ENCODE results near the gene ZNF708. TPM values are rescaled to one million over a fixed set of nuclear protein-coding genes. Genes with fewer than 3 reads are reported as not detected.

The ZNF708 gene
- total RNA-seq, 1 donor from 2014 or later, result 30.6 TPM

- no peaks in the 10 kb centered on the region for H3K4me1 Mint-ChIP-seq
- ChIA-PET POLR2A (no interaction called here), CTCF (no interaction called here)
- H3K27ac Mint-ChIP-seq, result no peak overlapping the region
- no peak for TF ChIP-seq CTCF (IDR thresholded peaks at IDR 0.05)
- H3K36me3 Mint-ChIP-seq (ENCODE audit: low read depth), result no peaks in the 10 kb centered on the region
- ATAC-seq (ENCODE audit: low read depth) (no peak), DNase-seq (no peak)
- no peaks in the 10 kb centered on the region for H3K27me3 Mint-ChIP-seq
- no peak overlapping the region for H3K4me3 Mint-ChIP-seq
- intact Hi-C loops (cut with micrococcal nuclease), result loop anchor here (5.0 kb wide), 1 partner anchor 1009 kb away; no protein-coding TSS in a partner anchor
- H3K9me3 Mint-ChIP-seq, result peaks cover 4% of the 10 kb centered on the region
These were observed 72.5 kb downstream of the ZNF708 start for GRCh38 chr19:21256722-21257121.

Other genes starting within 250 kb of the ZNF708 start
- gene ZNF714, start 247.2 kb downstream of the ZNF708 start, total RNA-seq, result 11.1 and 12.5 TPM in 2 replicates
- gene ZNF431, start 187.4 kb downstream of the ZNF708 start, total RNA-seq, result 33.2 and 34.9 TPM in 2 replicates
- gene ZNF738, start 29.6 kb upstream of the ZNF708 start, total RNA-seq, result 18.7 and 22.2 TPM in 2 replicates
- gene ZNF493, start 67.7 kb upstream of the ZNF708 start, total RNA-seq, result 45.0 and 52.7 TPM in 2 replicates
- 19.5 and 19.9 TPM in 2 replicates for gene ZNF429, start 176.2 kb upstream of the ZNF708 start, total RNA-seq

All from activated B cell treated with CpG ODN at 0.5 μM for 24 hours (primary cell).